OCI-M2 (cell line): Measurements from ENCODE around the gene ADAMTSL1.

Experiments used
- DNase-seq: peaks from one replicate; lab custom pipeline; 2025; ENCODE audit not compliant: unreplicated experiment; lab: John Stamatoyannopoulos, UW

The ADAMTSL1 gene

GRCh38 chr9:18796696-18797270, 322.8 kb downstream of the ADAMTSL1 start:
- DNase-seq: no peak

- DNase-seq: no peak
Observed at GRCh38 chr9:18798106-18798505, 324.2 kb downstream of the ADAMTSL1 start.

- no peak for DNase-seq
Observed at GRCh38 chr9:18798508-18799290, 324.7 kb downstream of the ADAMTSL1 start.

GRCh38 chr9:18799428-18799827, 325.5 kb downstream of the ADAMTSL1 start:
- DNase-seq: no peak

GRCh38 chr9:18800579-18800978, 326.6 kb downstream of the ADAMTSL1 start:
- DNase-seq: no peak

GRCh38 chr9:18805386-18805785, 331.4 kb downstream of the ADAMTSL1 start:
- no peak for DNase-seq

- DNase-seq: no peak
Observed at GRCh38 chr9:18806232-18807080, 332.5 kb downstream of the ADAMTSL1 start.

GRCh38 chr9:18810581-18810980, 336.6 kb downstream of the ADAMTSL1 start:
- no peak for DNase-seq

GRCh38 chr9:18811171-18811570, 337.2 kb downstream of the ADAMTSL1 start:
- no peak for DNase-seq

- no peak for DNase-seq
Observed at GRCh38 chr9:18819418-18819817, 345.5 kb downstream of the ADAMTSL1 start.

GRCh38 chr9:18820566-18821095, 346.7 kb downstream of the ADAMTSL1 start:
- DNase-seq: no peak

- DNase-seq: no peak
Observed at GRCh38 chr9:18821788-18822187, 347.8 kb downstream of the ADAMTSL1 start.

GRCh38 chr9:18822850-18823249, 348.9 kb downstream of the ADAMTSL1 start:
- no peak for DNase-seq

GRCh38 chr9:18824095-18824666, 350.2 kb downstream of the ADAMTSL1 start:
- no peak for DNase-seq

GRCh38 chr9:18825656-18826170, 351.8 kb downstream of the ADAMTSL1 start:
- DNase-seq: no peak

- no peak for DNase-seq
Observed at GRCh38 chr9:18826248-18826647, 352.3 kb downstream of the ADAMTSL1 start.

GRCh38 chr9:18829066-18829465, 355.1 kb downstream of the ADAMTSL1 start:
- no peak for DNase-seq

- no peak for DNase-seq
Observed at GRCh38 chr9:18829873-18830272, 355.9 kb downstream of the ADAMTSL1 start.

- DNase-seq: no peak
Observed at GRCh38 chr9:18834740-18835361, 360.9 kb downstream of the ADAMTSL1 start.

GRCh38 chr9:18837402-18837801, 363.4 kb downstream of the ADAMTSL1 start:
- DNase-seq: no peak
